Stimulated activated naive CD8-positive, alpha-beta T cell treated with anti-CD3 and anti-CD28 coated beads, Interleukin-15, Interleukin-2, amounts not matched to agents 100 ng/mL and 50 ng/mL, for 24 hours (primary cell): ENCODE results near the gene MRPS12.
"Not testable (repeated sequence)": the region's sequence is repeated elsewhere in the genome, so short reads cannot be mapped to it uniquely, and the experiment has no call there.

Experiments used
- H3K27ac Mint-ChIP-seq: one replicate; pipeline ENCODE4 v1.8.0; 2021; ENCODE audit warnings: mild to moderate bottlenecking, mixed read lengths
- H3K27me3 Mint-ChIP-seq: one replicate; pipeline ENCODE4 v1.8.0; 2021; ENCODE audit warnings: mixed read lengths
- H3K36me3 Mint-ChIP-seq: one replicate; pipeline ENCODE4 v1.8.0; 2021; ENCODE audit warnings: low read depth, mixed read lengths
- H3K4me1 Mint-ChIP-seq: one replicate; pipeline ENCODE4 v1.8.0; 2021; ENCODE audit warnings: low read depth, mixed read lengths
- H3K4me3 Mint-ChIP-seq: one replicate; pipeline ENCODE4 v1.8.0; 2021; ENCODE audit warnings: mild to moderate bottlenecking, mixed read lengths
- H3K9me3 Mint-ChIP-seq: one replicate; pipeline ENCODE4 v1.8.0; 2021; ENCODE audit warnings: mixed read lengths

Gene MRPS12

GRCh38 chr19:38930776-38931520 lies at the start of gene MRPS12:
Gene MRPS12, plus strand, starts transcription at chr19:38930944. Its CDS starts 351 bp downstream, at chr19:38931295.
- H3K27me3 Mint-ChIP-seq, result no peaks in the 10 kb centered on the region
- H3K36me3 Mint-ChIP-seq, result peaks cover 38% of the 10 kb centered on the region
- H3K4me3 Mint-ChIP-seq, result peak within 1 kb of the TSS; percentile 99
- H3K27ac Mint-ChIP-seq, result peak within 1 kb of the TSS; percentile 99
- H3K9me3 Mint-ChIP-seq, result peaks cover 5% of the 10 kb centered on the region
- peaks cover 44% of the 10 kb centered on the region for H3K4me1 Mint-ChIP-seq

GRCh38 chr19:38883286-38883685 lies 47.5 kb upstream of the MRPS12 start:
- H3K4me3 Mint-ChIP-seq, result no peak overlapping the region
- H3K9me3 Mint-ChIP-seq, result no peaks in the 10 kb centered on the region
- no peaks in the 10 kb centered on the region for H3K27me3 Mint-ChIP-seq
- peak overlapping the region; percentile 16 for H3K27ac Mint-ChIP-seq
- H3K36me3 Mint-ChIP-seq, result peaks cover 5% of the 10 kb centered on the region
- peaks cover 16% of the 10 kb centered on the region for H3K4me1 Mint-ChIP-seq

GRCh38 chr19:38884691-38885090 lies 46.1 kb upstream of the MRPS12 start:
- H3K27ac Mint-ChIP-seq, H3K36me3 Mint-ChIP-seq, H3K9me3 Mint-ChIP-seq, H3K4me3 Mint-ChIP-seq, H3K27me3 Mint-ChIP-seq, H3K4me1 Mint-ChIP-seq: not testable (repeated sequence)

- Mint-ChIP-seq H3K4me3 (no peak overlapping the region), H3K27ac (no peak overlapping the region), H3K27me3 (no peaks in the 10 kb centered on the region), H3K9me3 (no peaks in the 10 kb centered on the region), H3K36me3 (no peaks in the 10 kb centered on the region), H3K4me1 (no peaks in the 10 kb centered on the region)
These were observed 41.9 kb upstream of the MRPS12 start for GRCh38 chr19:38888876-38889275.

GRCh38 chr19:38889803-38890202 lies 40.9 kb upstream of the MRPS12 start:
- no peak overlapping the region for H3K27ac Mint-ChIP-seq
- H3K27me3 Mint-ChIP-seq, result no peaks in the 10 kb centered on the region
- H3K4me3 Mint-ChIP-seq, result no peak overlapping the region
- H3K9me3 Mint-ChIP-seq, result no peaks in the 10 kb centered on the region
- no peaks in the 10 kb centered on the region for H3K4me1 Mint-ChIP-seq
- H3K36me3 Mint-ChIP-seq, result no peaks in the 10 kb centered on the region

- H3K27me3 Mint-ChIP-seq, result no peaks in the 10 kb centered on the region
- no peaks in the 10 kb centered on the region for H3K9me3 Mint-ChIP-seq
- H3K4me3 Mint-ChIP-seq, result no peak overlapping the region
- no peaks in the 10 kb centered on the region for H3K36me3 Mint-ChIP-seq
- H3K27ac Mint-ChIP-seq, result no peak overlapping the region
- no peaks in the 10 kb centered on the region for H3K4me1 Mint-ChIP-seq
These were observed 40.1 kb upstream of the MRPS12 start for GRCh38 chr19:38890686-38891085.

- no peak overlapping the region for H3K27ac Mint-ChIP-seq
- H3K4me3 Mint-ChIP-seq, result no peak overlapping the region
- no peaks in the 10 kb centered on the region for H3K9me3 Mint-ChIP-seq
- no peaks in the 10 kb centered on the region for H3K4me1 Mint-ChIP-seq
- H3K36me3 Mint-ChIP-seq, result no peaks in the 10 kb centered on the region
- H3K27me3 Mint-ChIP-seq, result no peaks in the 10 kb centered on the region
These were observed 39.0 kb upstream of the MRPS12 start for GRCh38 chr19:38891771-38892170.

GRCh38 chr19:38892841-38893240 lies 37.9 kb upstream of the MRPS12 start:
- Mint-ChIP-seq H3K27me3 (no peaks in the 10 kb centered on the region), H3K9me3 (no peaks in the 10 kb centered on the region), H3K27ac (no peak overlapping the region), H3K4me3 (no peak overlapping the region), H3K36me3 (no peaks in the 10 kb centered on the region), H3K4me1 (peaks cover 8% of the 10 kb centered on the region)

GRCh38 chr19:38893341-38893771 lies 37.4 kb upstream of the MRPS12 start:
- Mint-ChIP-seq H3K27me3 (no peaks in the 10 kb centered on the region), H3K4me3 (no peak overlapping the region), H3K4me1 (peaks cover 12% of the 10 kb centered on the region), H3K27ac (no peak overlapping the region), H3K36me3 (no peaks in the 10 kb centered on the region), H3K9me3 (no peaks in the 10 kb centered on the region)

GRCh38 chr19:38894968-38895367 lies 35.8 kb upstream of the MRPS12 start:
- Mint-ChIP-seq H3K27me3 (no peaks in the 10 kb centered on the region), H3K9me3 (no peaks in the 10 kb centered on the region), H3K27ac (no peak overlapping the region), H3K4me3 (no peak overlapping the region), H3K36me3 (no peaks in the 10 kb centered on the region), H3K4me1 (peaks cover 19% of the 10 kb centered on the region)

- Mint-ChIP-seq H3K4me3 (peak overlapping the region; percentile 99), H3K27me3 (no peaks in the 10 kb centered on the region), H3K27ac (peak overlapping the region; percentile 94), H3K9me3 (no peaks in the 10 kb centered on the region), H3K4me1 (peaks cover 39% of the 10 kb centered on the region), H3K36me3 (peaks cover 18% of the 10 kb centered on the region)
These were observed 31.8 kb upstream of the MRPS12 start for GRCh38 chr19:38898788-38899446.

- Mint-ChIP-seq H3K27ac (peak within 1 kb of the TSS; percentile 94), H3K27me3 (no peaks in the 10 kb centered on the region), H3K4me1 (peaks cover 45% of the 10 kb centered on the region), H3K36me3 (peaks cover 24% of the 10 kb centered on the region), H3K4me3 (peak within 1 kb of the TSS; percentile 99), H3K9me3 (no peaks in the 10 kb centered on the region)
These were observed 31.1 kb upstream of the MRPS12 start, which contains the start of the genes NFKBIB and SIRT2 for GRCh38 chr19:38899447-38900201. Gene NFKBIB, plus strand, starts transcription at chr19:38899969. Its CDS starts 64 bp downstream, at chr19:38900033. Gene SIRT2, minus strand, starts transcription at chr19:38899618. Its CDS starts 97 bp downstream, at chr19:38899521.

- no peaks in the 10 kb centered on the region for H3K9me3 Mint-ChIP-seq
- peak overlapping the region; percentile 93 for H3K27ac Mint-ChIP-seq
- peaks cover 46% of the 10 kb centered on the region for H3K4me1 Mint-ChIP-seq
- H3K36me3 Mint-ChIP-seq, result peaks cover 27% of the 10 kb centered on the region
- no peaks in the 10 kb centered on the region for H3K27me3 Mint-ChIP-seq
- peak overlapping the region; percentile 99 for H3K4me3 Mint-ChIP-seq
These were observed 30.5 kb upstream of the MRPS12 start for GRCh38 chr19:38900202-38900629.

GRCh38 chr19:38900743-38901190 lies 30.0 kb upstream of the MRPS12 start:
- Mint-ChIP-seq H3K4me3 (peak overlapping the region; percentile 99), H3K9me3 (no peaks in the 10 kb centered on the region), H3K36me3 (peaks cover 30% of the 10 kb centered on the region), H3K27ac (peak overlapping the region; percentile 93), H3K27me3 (no peaks in the 10 kb centered on the region), H3K4me1 (peaks cover 46% of the 10 kb centered on the region)

GRCh38 chr19:38901683-38902082 lies 29.1 kb upstream of the MRPS12 start:
- Mint-ChIP-seq H3K4me3 (peak overlapping the region; percentile 99), H3K36me3 (peaks cover 31% of the 10 kb centered on the region), H3K27ac (no peak overlapping the region), H3K27me3 (no peaks in the 10 kb centered on the region), H3K4me1 (peaks cover 46% of the 10 kb centered on the region), H3K9me3 (no peaks in the 10 kb centered on the region)
